GDM1 (cell line): ENCODE data around the gene NFAT5.

ENCODE experiments used
- DNase-seq: peaks from one replicate; lab custom pipeline; 2025; lab: John Stamatoyannopoulos, UW

The NFAT5 gene

DNA sequence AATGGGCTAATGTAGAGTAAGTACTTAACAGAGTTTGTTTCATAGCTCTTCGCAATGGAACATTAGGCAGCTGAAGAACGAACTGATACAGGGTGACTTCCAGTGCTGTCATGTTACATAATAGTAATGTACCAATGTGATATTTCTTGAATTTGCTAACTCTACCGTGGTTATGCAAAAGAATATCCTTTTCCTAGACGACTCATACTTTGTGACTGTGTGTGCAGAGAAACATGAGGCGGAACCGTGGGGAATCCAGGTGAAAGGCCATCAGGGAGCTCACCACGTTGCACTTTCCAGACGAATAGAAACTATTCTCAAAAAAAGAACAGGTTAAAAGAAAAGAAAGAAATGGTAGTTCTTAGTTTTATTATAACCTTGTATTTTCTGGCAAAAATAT, 175.8 kb downstream of the NFAT5 start:
- no peak for DNase-seq

DNA sequence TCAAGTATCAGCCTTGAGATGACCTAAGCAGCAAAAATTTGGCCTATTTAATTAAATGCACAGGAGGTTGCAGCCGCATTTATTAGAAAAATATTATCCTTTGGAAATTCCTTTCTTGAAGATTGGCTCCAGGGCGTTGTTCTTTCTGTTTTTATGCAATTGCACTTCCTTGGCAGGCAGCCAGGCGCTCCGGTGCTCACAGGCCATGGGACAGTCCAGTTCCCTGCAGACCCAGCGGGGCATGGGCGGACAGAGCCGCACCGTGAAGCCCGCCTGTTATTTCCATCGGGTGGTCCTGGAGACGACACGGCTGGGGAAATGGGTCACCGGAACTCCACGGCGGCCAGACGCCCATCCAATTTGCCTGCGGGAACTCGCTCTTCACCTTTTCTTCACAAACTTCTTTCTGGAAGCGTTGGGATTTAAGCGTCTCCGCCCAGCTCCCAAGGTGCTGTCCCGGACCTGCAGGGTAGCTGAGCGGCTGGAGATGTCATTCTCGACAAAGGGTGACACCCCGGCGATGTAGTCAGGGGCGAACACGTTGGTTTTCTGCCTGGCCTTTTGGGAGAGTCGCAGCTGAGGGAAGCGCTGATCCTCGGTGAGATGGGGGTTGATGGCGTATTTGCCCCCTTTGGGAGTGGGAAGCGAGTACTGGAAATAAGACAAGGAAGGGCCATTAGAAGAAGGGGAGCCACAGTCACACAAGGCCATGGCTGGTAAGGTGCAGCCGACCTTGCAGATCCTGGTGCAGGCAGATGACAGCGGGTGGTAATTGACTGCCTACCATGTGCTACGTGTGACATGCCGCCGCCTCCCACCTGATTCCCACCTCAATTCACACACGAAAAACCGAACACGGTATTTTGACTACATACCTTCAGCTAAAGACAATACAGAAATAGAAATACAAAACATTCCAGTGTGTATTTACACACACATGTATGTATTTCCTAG, 176.5 kb downstream of the NFAT5 start:
- DNase-seq, result no peak

DNA sequence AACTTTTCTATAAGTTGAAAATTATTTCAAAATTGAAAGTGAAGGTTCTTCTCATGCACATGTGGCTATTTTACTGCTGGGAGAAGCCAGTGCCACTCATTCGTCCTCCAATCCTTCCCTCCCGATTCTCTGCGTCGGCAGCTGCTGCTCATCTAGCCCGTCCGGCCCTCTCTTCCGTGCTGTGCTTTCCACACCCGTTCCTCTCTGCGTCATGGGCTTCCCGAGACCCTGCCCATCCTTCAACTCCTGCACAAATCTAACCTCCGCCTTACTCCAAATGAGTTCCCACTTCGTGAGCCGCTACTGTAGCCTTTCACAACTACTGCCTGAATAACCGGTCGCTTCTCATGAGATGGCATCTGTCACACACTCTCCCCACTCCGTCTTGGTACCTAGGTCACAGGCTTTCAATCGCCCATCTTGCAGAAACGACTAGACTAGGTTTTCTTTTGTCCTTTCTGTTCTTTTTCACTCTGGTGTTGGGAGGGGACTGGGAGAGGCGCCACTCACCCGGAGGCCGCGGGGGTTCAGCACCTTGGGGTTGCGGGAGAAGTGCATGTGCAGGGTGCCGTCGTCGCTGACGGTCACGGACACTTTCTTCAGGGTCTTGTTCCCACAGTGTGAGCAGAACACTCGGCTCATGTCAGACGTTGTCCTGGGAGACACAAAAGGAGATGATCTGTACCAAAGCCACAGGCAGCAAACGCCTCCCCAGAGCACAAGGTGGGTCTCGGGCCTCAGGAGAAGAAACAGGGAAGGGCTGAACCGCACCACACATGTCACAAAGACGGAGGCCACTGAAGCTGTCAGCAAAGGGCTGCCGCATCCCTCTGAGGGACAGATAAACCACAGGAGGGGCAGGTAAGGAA, 178.8 kb downstream of the NFAT5 start:
- DNase-seq, result no peak

DNA sequence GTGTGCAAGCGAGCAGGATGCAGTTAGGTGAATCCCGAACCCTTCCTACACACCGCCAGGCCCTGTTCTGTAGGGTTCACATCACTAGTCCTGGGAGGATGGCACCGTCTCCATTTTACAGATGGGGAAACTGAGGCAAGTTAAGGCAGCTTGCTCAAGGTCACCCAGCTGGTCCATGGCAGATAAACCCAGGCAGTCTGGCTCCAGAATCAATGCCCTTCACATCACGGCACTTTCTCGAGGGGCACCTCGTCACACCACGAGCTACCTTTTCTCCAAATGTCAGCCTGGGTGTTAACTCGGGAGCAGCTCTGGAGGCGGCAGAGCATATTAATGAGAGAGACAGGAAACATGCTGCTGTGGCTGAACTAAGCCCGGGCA, 179.5 kb downstream of the NFAT5 start:
- DNase-seq, result no peak

DNA sequence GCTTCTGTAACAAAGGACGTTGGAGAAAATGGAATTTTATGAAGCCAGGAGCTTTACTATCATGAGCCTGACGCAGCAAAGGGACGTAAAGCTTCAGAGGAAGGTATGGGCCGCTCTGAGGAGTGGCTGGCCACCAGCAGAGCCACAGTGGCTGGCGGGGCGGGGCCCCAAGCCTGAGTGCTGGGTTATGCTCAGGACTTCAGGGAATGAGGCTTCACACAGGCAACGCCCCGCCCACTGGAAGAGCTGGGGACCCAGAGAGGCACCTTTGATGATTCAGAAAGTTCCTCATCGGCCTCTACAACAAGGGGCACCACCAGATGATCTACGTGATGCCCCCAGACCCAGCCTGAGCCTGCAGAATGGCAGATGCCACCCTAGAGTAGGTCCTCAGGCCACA, 180.2 kb downstream of the NFAT5 start:
- DNase-seq, result no peak

DNA sequence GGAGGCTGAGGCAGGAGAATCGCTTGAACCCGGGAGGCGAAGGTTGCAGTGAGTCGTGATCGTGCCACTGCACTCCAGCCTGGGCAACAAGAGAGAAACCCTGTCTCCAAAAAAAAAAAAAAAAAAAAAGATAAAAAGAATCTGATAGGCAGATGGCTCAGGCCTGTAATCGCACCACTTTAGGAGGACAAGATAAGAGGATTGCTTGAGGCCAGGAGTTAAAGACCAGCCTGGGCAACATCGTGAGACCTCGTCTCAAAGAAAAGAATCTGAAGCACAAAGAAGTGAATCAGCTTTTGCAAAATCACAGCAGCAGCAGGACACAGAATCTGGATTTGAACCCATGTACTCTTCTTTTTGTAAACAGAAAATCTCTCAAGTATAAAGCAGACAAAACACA, 181.3 kb downstream of the NFAT5 start:
- DNase-seq, result no peak

DNA sequence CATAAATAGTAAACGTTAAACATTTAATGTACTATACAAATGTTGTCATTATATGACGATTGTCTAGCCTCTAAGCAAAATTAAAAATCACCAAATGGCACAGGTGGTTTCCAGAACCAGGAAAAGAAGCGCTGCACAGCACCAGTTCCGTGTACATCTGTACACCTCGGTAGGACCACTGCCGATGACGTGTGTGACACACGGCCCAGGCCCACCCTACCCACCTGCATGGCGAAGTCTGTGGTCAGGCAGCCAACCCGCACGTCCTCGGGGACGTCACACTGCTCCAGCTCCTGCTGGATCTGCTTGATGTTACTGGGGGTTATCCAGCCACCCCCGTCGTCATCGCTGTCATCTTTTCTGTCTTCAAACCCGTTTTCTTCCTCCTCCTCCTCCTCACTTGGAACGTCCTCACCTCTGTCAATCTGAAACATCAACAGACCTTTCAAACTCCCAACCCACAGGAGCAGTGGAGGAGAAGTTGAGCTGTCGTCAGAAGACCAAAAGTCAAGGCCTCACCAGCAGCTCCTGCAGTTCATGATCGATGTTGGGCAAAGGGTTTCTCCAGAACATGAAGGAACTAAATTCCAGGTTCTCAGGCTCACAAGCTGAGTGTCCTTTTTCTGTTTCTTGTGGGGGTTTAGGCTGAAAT, 183.1 kb downstream of the NFAT5 start:
- no peak for DNase-seq

DNA sequence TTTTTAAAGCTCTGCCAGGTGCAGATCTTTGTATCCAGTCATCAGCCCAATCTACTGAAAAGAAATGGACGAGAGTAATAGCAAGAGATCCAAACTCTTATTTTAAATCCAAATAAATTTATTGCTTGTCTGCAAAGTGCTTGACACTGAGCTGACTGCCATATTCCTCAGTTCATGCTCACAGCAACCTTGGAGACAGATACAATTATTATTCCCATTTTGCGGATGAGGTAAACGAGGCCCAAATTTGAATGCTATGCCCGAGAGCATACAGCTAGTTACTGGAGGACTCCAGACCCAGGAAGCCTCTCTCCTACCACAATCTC, 188.3 kb downstream of the NFAT5 start:
- no peak for DNase-seq
